Measurements from ENCODE around the gene SCP2. TPM values are rescaled to one million over a fixed set of nuclear protein-coding genes. Genes with fewer than 3 reads are reported as not detected.

Gene SCP2
- total RNA-seq, 1 donor from 2014 or later, result 95.9 TPM

Small RNA genes within 50 kb of the gene (small RNA-seq; reads per million reads assigned to genes)
- gene AC099677.1 (ENCODE audit: low replicate concordance) (not detected), gene AC099677.2 (ENCODE audit: low replicate concordance) (not detected), gene HIGD1AP11 (ENCODE audit: low replicate concordance) (not detected), gene MIR1273F (ENCODE audit: low replicate concordance) (not detected), gene MIR1273G (ENCODE audit: low replicate concordance) (not detected), gene MIR5095 (ENCODE audit: low replicate concordance) (not detected)

Other genes starting within 250 kb of the SCP2 start
- gene COA7, start 228.9 kb upstream of the SCP2 start, total RNA-seq, result 9.1 TPM
- 37.9 TPM for gene ZYG11B, start 200.8 kb upstream of the SCP2 start, total RNA-seq
- 0.30 TPM for gene ZYG11A, start 84.5 kb upstream of the SCP2 start, total RNA-seq
- gene ECHDC2, start 5.5 kb upstream of the SCP2 start, total RNA-seq, result 48.5 TPM
- 13.8 TPM for gene PODN, start 134.9 kb downstream of the SCP2 start, total RNA-seq
- gene SLC1A7, start 215.4 kb downstream of the SCP2 start, total RNA-seq, result not detected

Data from skin of body (tissue), 2 donors.